Measurements from ENCODE around the gene GABBR1.

DNA sequence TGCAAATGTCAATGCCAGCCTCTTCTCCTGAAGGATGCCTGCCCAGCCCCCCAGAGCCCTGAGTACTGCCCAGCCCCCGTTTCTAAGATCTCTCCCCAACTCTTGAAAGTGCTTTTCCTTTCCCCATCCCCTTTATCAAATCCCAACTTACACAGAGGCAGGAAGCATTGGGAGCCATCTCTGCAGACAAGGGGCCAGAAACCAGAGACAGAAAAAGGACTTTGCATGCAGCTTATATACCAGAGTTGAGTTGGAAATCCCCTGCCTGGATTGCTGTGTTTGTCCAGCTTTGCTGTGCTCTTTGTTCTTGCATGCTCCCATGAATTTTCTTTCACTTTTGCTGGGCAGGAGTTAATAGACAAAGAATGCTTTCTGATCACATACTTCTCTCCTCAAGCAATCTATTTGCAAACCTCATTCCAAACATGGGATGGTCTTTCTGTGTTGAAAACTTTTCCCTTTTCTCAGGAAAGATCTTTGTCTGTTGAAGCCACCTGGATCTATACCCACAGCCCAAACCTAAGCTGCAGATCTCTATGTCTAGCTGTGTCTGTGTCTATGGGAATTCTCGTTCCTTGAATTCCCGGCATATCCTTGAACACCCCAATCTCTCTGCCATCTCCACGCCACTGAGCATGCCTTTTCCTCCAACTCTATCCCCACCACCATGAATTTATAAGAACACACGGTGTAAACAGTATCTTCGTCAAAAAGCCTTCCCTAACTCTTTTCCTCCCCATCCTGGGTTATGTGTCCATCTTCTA, 73.3 kb downstream of the GABBR1 start, which contains the start of gene UBD:
- TF ChIP-seq, protein P1, sequence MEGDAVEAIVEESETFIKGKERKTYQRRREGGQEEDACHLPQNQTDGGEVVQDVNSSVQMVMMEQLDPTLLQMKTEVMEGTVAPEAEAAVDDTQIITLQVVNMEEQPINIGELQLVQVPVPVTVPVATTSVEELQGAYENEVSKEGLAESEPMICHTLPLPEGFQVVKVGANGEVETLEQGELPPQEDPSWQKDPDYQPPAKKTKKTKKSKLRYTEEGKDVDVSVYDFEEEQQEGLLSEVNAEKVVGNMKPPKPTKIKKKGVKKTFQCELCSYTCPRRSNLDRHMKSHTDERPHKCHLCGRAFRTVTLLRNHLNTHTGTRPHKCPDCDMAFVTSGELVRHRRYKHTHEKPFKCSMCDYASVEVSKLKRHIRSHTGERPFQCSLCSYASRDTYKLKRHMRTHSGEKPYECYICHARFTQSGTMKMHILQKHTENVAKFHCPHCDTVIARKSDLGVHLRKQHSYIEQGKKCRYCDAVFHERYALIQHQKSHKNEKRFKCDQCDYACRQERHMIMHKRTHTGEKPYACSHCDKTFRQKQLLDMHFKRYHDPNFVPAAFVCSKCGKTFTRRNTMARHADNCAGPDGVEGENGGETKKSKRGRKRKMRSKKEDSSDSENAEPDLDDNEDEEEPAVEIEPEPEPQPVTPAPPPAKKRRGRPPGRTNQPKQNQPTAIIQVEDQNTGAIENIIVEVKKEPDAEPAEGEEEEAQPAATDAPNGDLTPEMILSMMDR (IDR thresholded peaks at IDR 0.05): no peak
- TF ChIP-seq POLR2AphosphoS5 (IDR thresholded peaks at IDR 0.05; ENCODE audit: low read depth, low read length): no peak
- TF ChIP-seq, protein P2, sequence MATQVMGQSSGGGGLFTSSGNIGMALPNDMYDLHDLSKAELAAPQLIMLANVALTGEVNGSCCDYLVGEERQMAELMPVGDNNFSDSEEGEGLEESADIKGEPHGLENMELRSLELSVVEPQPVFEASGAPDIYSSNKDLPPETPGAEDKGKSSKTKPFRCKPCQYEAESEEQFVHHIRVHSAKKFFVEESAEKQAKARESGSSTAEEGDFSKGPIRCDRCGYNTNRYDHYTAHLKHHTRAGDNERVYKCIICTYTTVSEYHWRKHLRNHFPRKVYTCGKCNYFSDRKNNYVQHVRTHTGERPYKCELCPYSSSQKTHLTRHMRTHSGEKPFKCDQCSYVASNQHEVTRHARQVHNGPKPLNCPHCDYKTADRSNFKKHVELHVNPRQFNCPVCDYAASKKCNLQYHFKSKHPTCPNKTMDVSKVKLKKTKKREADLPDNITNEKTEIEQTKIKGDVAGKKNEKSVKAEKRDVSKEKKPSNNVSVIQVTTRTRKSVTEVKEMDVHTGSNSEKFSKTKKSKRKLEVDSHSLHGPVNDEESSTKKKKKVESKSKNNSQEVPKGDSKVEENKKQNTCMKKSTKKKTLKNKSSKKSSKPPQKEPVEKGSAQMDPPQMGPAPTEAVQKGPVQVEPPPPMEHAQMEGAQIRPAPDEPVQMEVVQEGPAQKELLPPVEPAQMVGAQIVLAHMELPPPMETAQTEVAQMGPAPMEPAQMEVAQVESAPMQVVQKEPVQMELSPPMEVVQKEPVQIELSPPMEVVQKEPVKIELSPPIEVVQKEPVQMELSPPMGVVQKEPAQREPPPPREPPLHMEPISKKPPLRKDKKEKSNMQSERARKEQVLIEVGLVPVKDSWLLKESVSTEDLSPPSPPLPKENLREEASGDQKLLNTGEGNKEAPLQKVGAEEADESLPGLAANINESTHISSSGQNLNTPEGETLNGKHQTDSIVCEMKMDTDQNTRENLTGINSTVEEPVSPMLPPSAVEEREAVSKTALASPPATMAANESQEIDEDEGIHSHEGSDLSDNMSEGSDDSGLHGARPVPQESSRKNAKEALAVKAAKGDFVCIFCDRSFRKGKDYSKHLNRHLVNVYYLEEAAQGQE (IDR thresholded peaks at IDR 0.05; ENCODE audit: insufficient read depth in 1 of 2, low read depth in 2 of 2, low read length in 1 of 2): no peak
- no peak for TF ChIP-seq SIN3A (IDR thresholded peaks at IDR 0.05; ENCODE audit: borderline replicate concordance, insufficient read depth, low read depth, low read length)
